Astrocyte of the spinal cord (primary cell): ENCODE measurements around the gene XXYLT1.

ENCODE experiments used
- DNase-seq: peaks from one replicate; pipeline ENCODE4 v3.0.0; 2011; ENCODE audit warnings: low read depth, low spot score
- H3K4me3 ChIP-seq: 2 replicates; pipeline ENCODE4 v1.5.1; 2011; ENCODE audit warnings: low read depth, mild to moderate bottlenecking, low read length, moderate library complexity
- CTCF ChIP-seq: IDR thresholded peaks from 2 replicates; pipeline ENCODE4 v1.5.1; 2012; ENCODE audit warnings: low read depth, mild to moderate bottlenecking, low read length, inconsistent platforms
- in situ Hi-C: cut with HindIII; loops from 2 replicates; pipeline ENCODE4 v1.10.0; 2017; ENCODE audit warnings: low sequenced_read_pairs

The XXYLT1 gene

GRCh38 chr3:195059471-195060216 is 211.3 kb downstream of the XXYLT1 start:
- in situ Hi-C loops: no loop called here

GRCh38 chr3:195059006-195059350 is 212.0 kb downstream of the XXYLT1 start:
- no peak for DNase-seq
- H3K4me3 ChIP-seq: no peak overlapping the region
- in situ Hi-C loops: no loop called here
- TF ChIP-seq CTCF: no peak

More at GRCh38 chr3:195059471-195060216, 211.3 kb downstream of the XXYLT1 start:
- TF ChIP-seq CTCF: no peak
- no peak overlapping the region for H3K4me3 ChIP-seq
- DNase-seq: no peak

- H3K4me3 ChIP-seq: no peak overlapping the region
- no peak for TF ChIP-seq CTCF
- DNase-seq: no peak
- in situ Hi-C loops: no loop called here
Observed at GRCh38 chr3:195058336-195059005, 212.5 kb downstream of the XXYLT1 start.

DNA sequence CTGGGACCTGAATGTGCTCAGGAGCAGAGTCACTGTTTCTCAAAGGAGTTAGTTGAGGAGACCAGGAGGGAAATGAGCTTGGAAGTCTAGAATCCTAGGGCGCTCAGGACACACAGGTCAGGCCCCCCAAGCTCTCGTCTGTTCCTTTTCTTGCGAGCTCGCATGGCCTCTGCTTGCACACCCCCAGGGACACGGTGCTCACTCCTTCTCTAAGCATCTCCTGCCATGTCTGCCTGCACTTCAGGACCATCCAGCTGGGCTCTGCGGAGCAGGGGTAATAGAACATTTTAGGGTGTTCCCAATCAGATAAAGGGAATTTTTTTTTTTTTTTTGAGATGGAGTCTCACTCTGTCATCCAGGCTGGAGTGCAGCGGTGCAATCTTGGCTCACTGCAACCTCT is 213.2 kb downstream of the XXYLT1 start:
- in situ Hi-C loops: no loop called here
- TF ChIP-seq CTCF: no peak
- no peak for DNase-seq
- no peak overlapping the region for H3K4me3 ChIP-seq

- in situ Hi-C loops: no loop called here
- H3K4me3 ChIP-seq: no peak overlapping the region
- DNase-seq: no peak
- TF ChIP-seq CTCF: no peak
Observed at GRCh38 chr3:195056506-195056905, 214.5 kb downstream of the XXYLT1 start.

GRCh38 chr3:195054311-195054710 is 216.6 kb downstream of the XXYLT1 start:
- TF ChIP-seq CTCF: no peak

More at GRCh38 chr3:195054311-195054710, 216.6 kb downstream of the XXYLT1 start:
- DNase-seq: no peak
- H3K4me3 ChIP-seq: no peak overlapping the region
- in situ Hi-C loops: no loop called here
